B cell (primary cell): ENCODE measurements around the gene MRPL4.

Source experiments
- EZH2 ChIP-seq: IDR thresholded peaks from 2 replicates; pipeline ENCODE4 v1.6.1; 2012; ENCODE audit warnings: borderline replicate concordance, low read depth, mild to moderate bottlenecking, moderate library complexity, low read length; ENCODE audit not compliant: insufficient read depth, poor library complexity, severe bottlenecking
- TF ChIP-seq, protein P1 (sequence below): fragments of 200-600 bp; IDR thresholded peaks from one replicate; pipeline ENCODE4 v1.8.0; 2022; ENCODE audit warnings: antibody characterized with exemption, mild to moderate bottlenecking

DNA sequence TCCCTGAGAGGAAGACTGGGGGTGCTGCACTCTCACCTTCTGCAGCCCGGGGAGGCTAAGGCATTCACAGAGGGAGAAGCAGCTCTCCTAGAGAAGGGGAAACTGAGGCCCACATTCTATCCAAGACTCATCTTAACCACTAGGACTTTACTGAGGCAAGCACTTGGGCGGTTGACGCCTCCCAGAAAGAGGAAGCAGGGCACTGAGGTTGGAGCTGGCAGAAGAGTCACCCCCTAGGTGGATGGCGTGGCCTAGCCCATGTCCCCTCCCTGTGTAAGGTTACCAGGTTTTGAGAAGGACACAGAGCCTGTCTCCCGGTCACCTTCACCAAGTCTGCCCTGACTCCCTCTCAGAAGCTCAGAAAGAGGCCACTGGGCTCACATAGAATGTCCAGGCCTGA, 23.6 kb upstream of the MRPL4 start:
- TF ChIP-seq, protein P1, sequence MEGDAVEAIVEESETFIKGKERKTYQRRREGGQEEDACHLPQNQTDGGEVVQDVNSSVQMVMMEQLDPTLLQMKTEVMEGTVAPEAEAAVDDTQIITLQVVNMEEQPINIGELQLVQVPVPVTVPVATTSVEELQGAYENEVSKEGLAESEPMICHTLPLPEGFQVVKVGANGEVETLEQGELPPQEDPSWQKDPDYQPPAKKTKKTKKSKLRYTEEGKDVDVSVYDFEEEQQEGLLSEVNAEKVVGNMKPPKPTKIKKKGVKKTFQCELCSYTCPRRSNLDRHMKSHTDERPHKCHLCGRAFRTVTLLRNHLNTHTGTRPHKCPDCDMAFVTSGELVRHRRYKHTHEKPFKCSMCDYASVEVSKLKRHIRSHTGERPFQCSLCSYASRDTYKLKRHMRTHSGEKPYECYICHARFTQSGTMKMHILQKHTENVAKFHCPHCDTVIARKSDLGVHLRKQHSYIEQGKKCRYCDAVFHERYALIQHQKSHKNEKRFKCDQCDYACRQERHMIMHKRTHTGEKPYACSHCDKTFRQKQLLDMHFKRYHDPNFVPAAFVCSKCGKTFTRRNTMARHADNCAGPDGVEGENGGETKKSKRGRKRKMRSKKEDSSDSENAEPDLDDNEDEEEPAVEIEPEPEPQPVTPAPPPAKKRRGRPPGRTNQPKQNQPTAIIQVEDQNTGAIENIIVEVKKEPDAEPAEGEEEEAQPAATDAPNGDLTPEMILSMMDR = no peak
- TF ChIP-seq EZH2 = no peak
